Activated T-cell treated with anti-CD3 and anti-CD28 coated beads for 1 hour (primary cell): Measurements from ENCODE around the gene CDON.

Source experiments
- DNase-seq: peaks from one replicate; pipeline ENCODE4 v3.0.0-alpha.2; 2020; ENCODE audit warnings: low read depth

The CDON gene

DNA sequence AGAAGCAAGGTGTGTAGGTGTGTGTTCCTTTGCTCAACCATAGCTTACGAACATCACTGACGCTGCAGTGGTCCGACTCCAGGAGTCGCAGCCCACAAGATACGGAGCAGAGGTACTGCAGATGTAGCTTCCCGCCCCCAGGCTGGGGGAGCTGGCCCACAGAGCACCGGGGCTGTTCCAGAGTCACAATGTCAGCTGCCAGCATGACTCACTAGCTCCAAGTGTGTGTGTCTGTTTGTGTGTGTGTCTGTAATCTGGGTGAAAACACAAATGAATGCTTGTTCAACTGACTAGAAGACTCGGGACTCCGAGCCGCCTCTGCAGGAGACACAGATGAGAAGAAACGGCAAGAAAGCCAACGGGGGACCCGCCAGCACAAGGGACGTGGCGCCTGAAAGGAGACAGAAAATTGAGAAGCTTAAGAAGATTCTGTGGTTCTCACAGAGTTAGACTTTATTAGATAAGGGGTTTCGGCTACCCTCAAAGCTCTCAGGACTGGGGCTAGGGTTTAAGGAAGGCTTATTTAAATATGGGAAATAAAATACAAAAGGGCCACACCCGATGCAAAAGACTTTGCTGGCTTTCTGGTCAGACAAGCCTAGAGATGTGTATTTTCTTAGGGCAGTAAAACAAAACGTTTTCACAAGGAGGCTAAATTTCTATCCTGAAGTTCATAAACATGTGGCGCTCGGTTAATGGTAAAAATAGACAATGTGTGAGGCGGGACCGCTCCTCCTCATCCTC is 106.1 kb downstream of the CDON start:
- DNase-seq = no peak

DNA sequence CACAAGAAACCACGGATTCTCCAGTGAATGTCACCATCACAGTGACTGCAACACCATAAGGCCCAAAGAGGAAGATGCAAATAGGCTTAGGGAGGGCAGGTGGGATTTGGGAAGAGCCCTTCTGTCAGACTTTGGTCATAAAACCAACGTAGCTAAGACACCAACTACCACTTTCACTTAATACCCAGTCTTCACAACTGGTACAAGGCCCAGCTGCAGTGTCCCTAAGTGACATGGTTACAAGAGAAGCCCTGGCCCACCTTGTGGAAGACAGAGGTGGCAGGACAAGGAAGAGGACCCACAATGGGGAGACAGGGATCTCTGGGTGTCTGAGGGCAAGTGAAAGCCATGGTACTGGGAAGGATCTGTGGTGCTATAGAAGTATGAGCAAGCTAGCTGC is 106.8 kb downstream of the CDON start:
- DNase-seq = no peak

DNA sequence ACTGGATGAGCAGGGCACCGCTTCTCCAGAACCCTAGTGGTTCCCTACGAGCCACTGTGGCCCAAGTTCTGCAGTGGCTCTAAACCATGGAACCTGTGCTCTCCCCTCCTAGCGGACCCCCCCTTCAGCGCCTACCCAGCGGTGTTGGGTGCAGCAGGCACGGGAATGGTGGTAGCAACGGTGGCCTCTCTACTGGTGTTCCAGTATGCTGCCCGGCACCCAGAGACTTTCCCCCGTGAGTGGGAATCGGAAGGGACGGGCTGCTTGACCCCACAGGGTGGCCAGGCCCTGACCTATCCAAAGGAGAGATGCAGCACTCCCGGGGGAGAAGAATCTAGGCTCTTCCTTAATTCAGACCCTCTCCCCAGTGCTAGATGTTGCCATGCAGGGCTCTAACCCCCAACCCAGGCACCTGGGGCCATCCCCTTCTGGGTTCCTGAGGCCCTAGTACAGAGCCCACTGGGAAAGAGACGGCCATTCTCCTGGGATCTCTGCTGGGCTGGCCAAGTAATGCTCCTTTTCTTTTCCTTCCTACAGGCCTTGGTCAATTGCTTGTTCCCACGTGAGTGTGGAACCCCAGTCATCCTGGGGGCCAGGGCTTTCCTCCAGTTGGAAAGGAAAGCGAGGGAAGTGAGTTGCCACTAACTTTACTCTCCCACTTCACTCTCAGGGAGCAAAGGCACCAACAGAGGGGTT is 107.6 kb downstream of the CDON start:
- no peak for DNase-seq

DNA sequence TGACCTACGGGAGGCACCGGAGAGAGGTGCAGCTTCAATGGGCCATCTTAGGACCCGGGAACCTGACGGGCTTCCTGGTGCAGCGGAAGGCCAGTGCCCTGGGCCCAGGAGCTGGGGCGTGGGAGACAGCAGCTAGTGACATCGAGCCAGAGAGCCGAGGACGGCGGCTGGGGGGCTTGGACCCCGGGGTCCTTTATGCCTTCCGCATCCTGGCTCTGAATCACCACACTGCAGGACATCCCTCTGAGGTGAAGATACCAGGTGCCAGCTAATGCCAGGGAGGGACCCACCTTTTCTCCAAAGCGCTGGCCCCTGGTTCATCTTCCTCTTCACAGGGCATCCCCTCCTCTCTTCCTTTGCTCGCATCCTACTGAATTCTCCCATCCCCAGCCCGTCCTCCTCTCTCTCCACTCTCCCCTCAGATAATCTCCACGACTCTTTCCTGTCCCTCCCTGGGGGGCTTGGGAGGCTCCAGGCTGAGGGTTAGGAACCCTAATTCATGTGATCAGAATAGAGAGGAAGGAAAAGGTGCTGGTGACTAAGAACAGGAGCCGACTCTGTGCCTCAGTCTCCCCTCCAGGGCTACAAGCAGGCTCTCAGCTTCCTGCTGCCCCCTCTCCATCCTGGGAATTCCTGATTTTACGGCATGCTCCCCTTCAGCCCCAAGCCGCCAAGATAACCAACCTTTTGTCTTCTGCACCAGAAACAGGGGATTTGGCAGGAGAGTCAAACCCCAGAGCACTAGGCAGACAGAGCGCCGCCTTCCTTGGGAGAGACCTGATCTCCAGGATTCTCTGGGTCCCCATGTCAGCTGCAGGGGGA is 108.3 kb downstream of the CDON start:
- no peak for DNase-seq

DNA sequence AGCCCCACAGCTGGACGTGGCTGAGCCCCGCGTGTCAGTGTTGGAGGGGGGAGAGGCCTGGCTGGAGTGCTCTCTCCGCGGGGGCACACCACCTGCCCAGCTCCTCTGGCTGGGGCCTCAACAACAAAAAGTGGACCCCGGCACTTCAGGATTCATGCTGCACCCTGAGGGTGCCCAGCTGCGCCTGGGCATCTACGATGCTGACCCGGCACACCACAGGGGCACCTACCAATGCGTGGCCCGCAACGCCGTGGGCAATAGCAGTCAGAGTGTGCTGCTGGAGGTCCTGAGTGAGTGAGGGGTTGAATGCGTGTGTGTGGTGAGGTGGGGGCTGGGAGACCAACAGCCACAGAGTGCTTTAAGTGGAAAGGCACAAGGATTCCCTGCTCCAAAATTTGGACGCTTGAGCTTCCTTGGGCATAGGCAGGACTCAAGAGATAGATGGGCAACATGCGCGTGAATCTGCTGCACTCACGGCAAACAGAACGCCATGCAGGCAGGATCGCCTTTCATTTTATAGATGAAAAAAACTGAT is 109.2 kb downstream of the CDON start:
- no peak for DNase-seq

DNA sequence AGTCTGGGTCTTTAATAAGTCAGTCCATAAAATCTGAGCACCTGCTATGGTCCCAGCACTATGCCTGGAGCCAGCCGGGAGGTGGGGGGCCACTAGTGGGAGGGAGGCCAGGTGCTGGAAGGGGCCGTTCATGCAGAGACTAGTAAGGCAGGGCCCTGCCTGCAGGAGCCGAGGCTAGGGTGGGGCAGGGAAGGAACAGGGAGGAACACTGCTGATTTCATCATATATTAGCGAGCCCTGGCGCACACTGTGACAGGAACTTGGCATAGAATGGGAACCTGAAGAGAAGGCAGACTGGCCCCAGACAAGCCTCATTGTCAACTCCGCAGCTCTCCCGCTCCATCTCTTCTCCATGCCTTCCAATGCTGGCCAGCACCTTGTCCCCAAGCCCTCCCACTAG is 109.7 kb downstream of the CDON start:
- no peak for DNase-seq

DNA sequence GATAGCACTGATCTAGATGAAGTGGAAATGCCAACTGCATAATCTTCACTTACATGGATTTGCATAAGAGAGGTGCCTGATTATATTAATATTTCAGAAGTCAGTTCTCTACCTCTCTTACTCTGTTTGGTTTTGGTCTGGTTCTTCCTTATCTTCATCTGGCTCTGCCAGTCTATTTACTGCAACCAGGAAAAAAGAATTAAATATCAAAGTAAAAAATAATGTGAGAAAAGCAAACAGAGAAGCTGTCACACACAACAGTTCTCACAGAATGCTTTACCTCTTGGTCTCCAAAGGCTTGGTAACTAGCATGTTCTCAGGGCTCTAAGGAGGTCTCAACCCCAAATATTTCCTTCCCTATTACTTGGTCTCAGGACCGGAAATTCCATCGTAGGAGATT is 110.1 kb downstream of the CDON start:
- DNase-seq = no peak

DNA sequence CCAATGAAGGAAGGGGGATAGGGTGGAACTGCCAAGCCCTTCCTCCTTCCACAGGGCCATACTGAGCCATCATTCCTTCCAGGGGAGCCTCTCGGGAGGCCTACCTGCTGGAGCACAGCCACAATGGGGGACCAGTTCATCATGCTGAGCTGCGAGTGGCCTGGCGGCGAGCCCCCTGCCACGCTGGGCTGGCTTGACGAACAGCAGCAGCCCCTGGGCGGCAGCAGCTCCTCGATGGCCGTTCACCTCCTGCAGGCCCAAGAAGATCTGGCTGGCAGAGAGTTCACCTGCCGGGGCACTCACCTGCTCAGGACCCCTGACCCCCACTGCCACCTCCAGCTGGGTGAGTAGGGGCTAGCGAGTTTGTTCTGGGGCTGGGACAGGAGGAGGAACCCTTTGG is 110.9 kb downstream of the CDON start:
- DNase-seq = no peak

DNA sequence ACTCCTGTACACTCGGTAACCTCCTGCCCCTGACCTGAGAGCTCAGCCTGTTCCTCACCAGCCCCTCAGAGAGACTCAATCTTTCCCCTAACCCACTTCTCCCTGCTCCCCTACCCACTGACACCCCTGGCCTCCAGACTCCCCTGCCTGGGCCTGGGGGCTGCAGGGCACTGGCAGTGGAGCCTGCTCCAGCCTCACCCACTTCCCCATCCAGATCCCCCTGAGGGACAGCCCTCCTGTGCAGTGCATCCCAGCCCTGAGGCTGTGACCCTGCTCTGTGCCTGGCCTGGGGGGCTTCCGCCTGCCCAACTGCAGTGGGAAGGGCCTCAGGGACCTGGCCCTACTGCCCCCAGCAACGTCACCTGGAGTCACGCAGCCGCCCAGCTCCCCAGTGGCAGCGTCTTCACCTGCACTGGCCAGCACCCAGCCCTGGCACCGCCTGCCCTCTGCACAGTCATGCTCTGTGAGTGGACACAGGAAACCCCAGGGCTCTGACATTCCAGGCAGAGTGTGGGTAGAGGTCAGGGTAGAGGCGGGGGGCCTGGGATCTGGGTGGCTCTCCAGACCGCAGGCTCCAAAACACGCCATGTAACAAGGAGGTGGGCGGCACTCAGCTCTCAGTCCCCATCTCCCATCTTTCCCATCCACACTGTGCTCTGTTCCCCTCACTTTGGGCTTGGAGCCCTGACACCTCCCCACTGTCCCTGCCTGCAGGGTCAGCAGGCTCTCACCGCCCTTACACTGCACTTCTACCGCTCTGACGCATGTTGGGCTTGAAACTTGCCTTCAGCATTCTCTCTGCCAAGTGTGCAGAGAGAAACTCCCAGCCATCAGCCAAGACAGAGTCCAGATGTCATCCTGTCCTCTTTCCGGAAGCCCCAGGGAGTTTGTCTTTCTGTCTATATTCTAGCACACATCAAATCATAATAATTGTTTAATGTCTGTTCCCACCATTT is 111.7 kb downstream of the CDON start:
- no peak for DNase-seq

DNA sequence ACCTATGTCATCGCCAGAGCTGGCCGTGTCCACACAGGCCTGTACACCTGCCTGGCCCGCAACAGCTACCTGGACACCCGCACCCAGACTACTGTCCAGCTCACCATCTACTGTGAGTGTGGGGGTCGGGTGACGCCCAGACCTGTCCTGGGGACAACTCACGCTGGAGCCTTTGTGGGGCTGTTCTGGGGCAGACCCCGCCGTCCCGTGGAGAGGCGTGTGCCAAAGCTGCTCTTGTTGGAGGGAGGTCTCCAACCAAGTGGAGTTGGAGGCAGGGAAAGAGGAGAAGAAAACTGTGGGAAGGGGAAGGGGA is 112.5 kb downstream of the CDON start:
- no peak for DNase-seq

DNA sequence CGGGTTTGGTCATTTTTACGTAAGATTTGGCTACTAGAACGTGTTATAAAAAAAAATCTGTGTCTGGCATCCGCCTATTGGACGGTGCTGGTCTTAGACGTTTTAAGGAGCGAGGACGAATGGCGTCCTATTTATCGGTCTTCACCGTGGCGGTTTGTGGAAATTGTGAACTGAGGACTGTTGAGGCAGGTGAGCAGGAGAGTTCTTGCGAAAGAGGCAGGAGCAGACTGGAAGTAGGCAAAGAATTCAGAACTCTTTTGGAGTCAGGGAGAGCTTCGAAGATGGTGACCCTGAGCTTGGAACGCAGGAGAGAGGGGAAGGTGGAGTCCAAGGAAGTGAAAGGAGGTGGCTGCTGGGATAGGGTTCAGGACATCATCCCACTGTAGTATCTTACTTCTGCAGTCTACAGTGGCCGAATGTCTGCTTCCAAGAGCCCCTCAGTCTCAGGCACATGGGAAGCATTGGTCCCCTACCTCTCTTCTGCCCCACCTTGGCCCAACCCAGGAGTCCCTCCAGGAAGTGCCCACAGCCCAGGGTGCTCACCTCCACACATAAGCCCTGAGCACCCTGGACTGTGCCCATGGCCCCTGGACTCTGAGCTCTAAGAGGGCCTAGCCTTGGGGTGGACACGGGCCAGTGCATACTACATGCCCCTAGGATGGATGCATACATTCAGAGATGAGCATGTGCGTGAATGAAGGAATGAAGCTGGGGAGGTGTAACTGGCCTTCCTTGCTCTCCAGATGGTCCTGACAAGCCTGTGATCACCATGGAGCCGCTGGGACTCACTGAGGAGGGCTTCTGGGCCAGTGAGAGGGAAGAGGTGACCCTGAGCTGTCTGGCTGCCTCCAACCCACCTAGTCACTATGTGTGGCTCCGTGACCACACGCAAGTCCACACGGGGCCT is 113.1 kb downstream of the CDON start:
- no peak for DNase-seq

DNA sequence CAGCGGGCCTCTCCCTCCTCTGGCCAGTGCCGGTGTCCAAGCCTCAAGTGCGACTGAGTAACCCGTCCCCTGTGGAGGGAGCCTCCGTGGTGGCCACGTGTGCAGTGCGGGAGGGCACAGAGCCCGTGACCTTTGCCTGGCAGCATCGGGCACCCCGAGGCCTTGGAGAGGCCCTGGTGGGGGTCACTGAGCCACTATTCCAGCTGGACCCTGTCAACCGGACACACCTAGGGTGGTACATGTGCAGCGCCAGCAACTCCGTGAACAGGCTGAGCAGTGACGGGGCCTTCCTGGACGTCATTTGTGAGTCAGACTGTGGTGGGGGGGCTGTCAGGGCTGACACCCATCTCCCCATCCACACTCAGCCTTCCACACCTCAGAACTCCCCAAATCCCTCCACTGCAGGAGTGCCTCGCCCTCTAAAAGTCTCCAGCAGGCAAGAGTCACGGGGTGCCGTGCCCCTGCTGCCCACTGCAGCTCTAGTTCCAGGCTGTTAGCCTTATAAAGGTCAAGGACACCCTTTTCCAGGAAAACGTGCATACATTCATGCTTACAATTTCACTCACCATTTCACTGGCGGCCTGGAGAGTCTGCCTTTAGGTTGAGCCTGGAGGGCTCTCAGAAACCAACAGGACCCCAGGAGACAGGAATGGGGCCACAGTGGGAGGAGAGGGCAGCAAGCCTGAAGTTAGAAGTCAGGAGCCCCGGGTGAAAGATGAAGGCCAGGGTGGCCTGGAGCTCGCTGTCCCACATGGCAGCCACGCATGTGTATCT is 114.2 kb downstream of the CDON start:
- DNase-seq = no peak

DNA sequence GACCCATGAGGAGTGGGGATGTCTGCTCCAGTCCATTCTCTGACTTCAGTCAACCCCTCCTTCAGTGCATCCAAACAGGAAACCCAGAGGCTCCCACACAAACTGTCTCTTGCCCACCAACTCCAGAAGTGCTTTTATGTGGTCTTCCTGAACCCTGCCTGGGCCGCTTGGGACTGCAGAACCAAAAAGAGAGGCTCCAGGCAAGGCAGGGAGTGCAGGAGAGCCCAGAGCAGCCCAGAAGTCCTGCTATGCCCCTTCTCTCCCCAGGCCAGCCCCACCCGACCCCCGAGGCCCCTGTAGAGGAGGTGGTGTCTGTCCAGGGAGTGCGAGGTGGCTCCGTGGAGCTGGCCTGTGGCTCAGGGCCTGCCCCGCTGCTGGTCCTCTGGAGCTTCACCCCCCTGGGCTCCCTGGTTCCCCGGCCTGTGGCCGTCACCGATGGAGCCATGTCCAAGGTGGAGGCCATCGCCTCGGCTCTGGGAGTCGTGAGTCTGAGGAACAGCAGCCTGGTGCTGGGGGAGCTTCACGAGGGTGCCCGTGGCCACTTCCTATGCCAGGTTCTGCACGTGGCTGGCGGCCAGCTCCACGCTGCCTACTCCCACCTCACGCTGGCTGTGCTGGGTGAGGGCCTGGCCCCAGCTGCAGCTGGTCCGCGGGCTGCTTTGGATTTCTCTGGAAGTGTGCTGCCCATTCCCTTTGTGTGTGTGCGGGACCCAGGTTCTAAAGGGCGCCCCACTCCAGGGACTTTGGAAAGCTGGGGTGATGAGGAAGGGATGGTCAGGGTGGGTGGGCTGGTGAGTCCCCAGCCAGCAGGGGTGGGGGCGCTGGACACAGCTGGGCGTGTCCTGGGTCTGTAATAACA is 115.0 kb downstream of the CDON start:
- no peak for DNase-seq

DNA sequence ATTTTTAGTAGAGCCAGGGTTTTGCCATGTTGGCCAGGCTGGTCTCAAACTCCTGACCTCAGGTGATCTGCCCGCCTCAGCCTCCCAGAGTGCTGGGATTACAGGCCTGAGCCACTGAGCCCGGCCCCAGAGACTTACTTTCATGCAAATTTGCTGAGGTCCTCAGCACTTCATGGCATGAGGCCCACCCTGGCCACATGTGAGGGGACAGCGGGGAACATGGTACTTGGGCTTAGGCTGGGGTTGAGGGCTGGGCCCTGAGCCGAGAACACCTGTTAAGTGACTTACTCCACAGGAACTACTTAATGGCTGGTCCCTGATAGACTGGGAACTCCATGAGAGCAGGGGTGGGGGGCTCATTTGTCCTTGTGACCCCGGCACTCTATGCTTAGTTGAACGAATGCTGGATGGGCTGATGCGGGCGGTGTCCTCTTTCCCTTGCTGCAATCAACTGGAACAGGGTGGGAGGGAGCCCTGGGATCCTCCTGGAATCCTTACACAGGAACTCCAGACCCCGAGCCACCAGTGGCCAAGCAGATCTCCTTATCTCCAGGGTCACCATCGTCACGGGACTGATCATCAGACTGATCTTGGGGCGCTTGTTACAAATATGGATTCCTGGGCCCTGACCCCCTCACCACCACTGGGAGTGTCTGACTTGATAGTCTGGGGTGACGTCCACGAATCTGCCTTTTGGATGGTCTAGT is 115.8 kb downstream of the CDON start:
- DNase-seq = no peak

DNA sequence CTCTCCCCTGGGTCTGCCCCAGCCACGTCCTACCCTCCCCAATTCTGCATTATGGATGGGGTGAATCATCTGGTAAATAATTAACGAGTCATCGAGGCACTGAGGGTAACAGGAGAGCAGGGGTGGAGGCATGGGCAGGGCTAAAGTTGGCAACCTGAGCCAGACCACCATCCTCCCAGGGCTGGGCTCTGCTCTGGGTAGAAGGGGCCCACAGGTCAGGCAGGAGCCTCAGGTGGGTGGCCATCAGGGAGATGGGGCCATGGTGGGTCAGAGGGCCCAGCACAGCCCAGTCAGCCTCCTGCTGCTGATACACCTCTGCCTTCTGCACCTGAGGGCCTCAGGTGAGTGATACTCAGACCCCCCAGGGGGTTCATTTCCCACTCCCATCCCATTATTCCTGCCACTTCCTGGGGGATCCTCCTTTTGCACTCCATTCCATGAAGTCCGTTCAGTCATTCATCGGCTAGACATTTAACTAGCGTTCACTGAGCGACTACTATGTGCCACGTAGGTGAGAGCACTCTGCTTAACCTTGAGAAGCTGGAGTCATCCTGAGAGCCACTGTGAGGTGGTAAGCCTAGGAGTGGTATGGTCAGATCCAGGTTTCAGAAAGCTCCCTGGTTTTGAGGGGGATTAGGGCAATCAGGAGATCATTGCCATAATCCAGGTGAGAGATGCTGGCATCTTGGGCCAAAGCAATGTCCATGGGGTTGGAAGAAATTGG is 116.7 kb downstream of the CDON start, which contains the start of gene VSIG10L2:
Gene VSIG10L2, plus strand, starts transcription at position 248 of the 724 bp plus-strand sequence. Its CDS starts 12 bp downstream, at position 260.
- no peak for DNase-seq

DNA sequence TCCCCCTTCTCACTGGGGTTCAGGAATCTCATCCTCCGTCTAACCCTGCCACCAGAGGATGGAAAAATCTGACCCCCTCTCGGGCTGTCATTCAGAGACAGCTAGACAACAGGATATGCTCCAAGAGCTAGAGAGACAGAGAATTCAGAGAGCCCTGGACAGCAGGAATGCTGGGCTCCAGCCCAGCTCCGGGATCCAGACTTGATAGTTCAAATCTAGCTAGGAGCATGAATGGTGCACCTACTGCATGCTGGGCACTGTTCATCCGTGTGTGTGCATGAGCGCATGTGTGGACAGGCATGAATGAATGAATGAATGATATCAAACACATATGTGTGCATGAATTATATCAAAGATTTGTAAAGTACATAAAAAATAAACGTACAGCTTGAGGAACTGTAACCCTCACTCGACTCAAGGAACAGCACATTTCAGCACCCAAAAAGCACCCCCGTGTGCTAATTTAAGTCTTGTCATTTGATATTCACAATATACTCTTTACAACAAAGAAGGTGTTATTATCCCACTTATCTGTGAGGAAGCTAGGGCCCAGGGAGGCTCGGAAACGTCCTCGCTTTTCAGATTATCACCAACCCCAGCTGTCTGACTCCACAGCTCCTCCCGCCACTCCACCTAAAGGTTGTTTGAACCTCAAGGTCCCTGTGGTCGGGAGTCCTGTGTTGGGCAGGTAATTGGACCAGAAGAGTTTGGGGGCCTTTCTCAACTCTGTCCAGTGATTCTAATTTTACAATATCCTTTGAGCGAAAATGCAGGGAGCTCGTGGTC is 117.5 kb downstream of the CDON start:
- DNase-seq = no peak
